Erythroblast (primary cell): ENCODE results near the gene ACTL6A.

Experiments used
- GATA1 ChIP-seq: IDR thresholded peaks from 2 replicates; pipeline ENCODE4 v1.6.1; 2011; ENCODE audit warnings: low read depth, mild to moderate bottlenecking, control low read depth, low read length, moderate library complexity
- POLR2A ChIP-seq: IDR thresholded peaks from 2 replicates; pipeline ENCODE4 v1.6.1; 2011; ENCODE audit warnings: mild to moderate bottlenecking, low read length

DNA sequence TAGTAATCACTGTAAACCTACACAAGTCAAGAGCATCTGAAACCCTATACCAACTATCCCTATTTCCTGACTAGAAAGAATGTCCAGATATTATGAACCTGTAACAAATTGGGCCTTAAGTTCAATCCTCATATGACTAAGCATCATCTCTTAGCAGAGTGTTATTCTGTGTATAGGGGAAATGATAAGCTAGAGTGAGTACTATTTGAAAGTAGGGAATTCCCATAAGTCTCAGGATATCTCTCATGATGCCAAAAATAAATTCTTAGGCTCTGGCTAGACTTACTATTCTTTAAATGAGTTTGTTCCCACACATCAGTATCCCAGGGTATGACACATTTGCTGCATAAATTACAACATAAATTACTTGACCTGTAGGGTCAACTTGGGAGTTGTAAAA is 26.4 kb downstream of the ACTL6A start:
- TF ChIP-seq POLR2A (no peak), GATA1 (no peak)
